GM15510 (cell line): Measurements from ENCODE around the gene ELOF1.

ENCODE experiments used
- POLR2A ChIP-seq: IDR thresholded peaks from 3 replicates; pipeline ENCODE4 v1.6.1; 2011; ENCODE audit warnings: borderline replicate concordance; ENCODE audit not compliant: insufficient read length; ENCODE audit errors: extremely low read depth

ELOF1 gene

GRCh38 chr19:11506967-11507366 lies 52.1 kb downstream of the ELOF1 start:
- TF ChIP-seq POLR2A: no peak

- TF ChIP-seq POLR2A: no peak
Observed at GRCh38 chr19:11506101-11506555, 52.9 kb downstream of the ELOF1 start.

- peak; percentile 56 for TF ChIP-seq POLR2A
Observed at GRCh38 chr19:11505504-11506100, 53.4 kb downstream of the ELOF1 start, which contains the start of gene ZNF653. TSS of gene ZNF653 (minus strand) at chr19:11505839. CDS start at chr19:11505786, 53 bp downstream.

GRCh38 chr19:11505032-11505503 lies 54.0 kb downstream of the ELOF1 start:
- TF ChIP-seq POLR2A: no peak

- no peak for TF ChIP-seq POLR2A
Observed at GRCh38 chr19:11504502-11505031, 54.5 kb downstream of the ELOF1 start.
